GM11168 (cell line): ENCODE data around the gene SLC39A1.

Experiments used
- in situ Hi-C: fragments of 300-500 bp; cut with MboI; formaldehyde crosslinking; loops from one replicate; pipeline ENCODE4 v1.12.0; 2022; ENCODE audit warnings: low sequenced_read_pairs; ENCODE audit not compliant: unreplicated experiment

SLC39A1 gene

GRCh38 chr1:153977250-153978240 is 14.2 kb upstream of the SLC39A1 start, which contains the start of gene JTB:
Gene JTB, minus strand, starts transcription at chr1:153977674. Its CDS starts 422 bp downstream, at chr1:153977252.
- in situ Hi-C loops: loop anchor here (10.0 to 25.0 kb wide), 2 partner anchors 303 to 465 kb away; partner anchors contain the start of genes ILF2 and NPR1

GRCh38 chr1:153976819-153977249 is 13.5 kb upstream of the SLC39A1 start:
- in situ Hi-C loops: loop anchor here (10.0 to 25.0 kb wide), 2 partner anchors 302 to 465 kb away; partner anchors contain the start of genes ILF2 and NPR1

- in situ Hi-C loops: loop anchor here (10.0 kb wide), 1 partner anchor 299 kb away; the partner anchor contains the start of genes ILF2 and NPR1
These were observed 10.2 kb upstream of the SLC39A1 start for GRCh38 chr1:153973525-153973924.

- in situ Hi-C loops: loop anchor here (10.0 kb wide), 1 partner anchor 298 kb away; the partner anchor contains the start of genes ILF2 and NPR1
These were observed 9.7 kb upstream of the SLC39A1 start for GRCh38 chr1:153973071-153973470.

- in situ Hi-C loops: loop anchor here (10.0 kb wide), 1 partner anchor 296 kb away; the partner anchor contains the start of genes ILF2 and NPR1
These were observed 7.0 kb upstream of the SLC39A1 start for GRCh38 chr1:153970346-153970745.

- in situ Hi-C loops: loop anchor here (10.0 kb wide), 1 partner anchor 174 kb away; no protein-coding TSS in a partner anchor
These were observed 5.6 kb upstream of the SLC39A1 start for GRCh38 chr1:153968972-153969371.

GRCh38 chr1:153968408-153968807 is 5.1 kb upstream of the SLC39A1 start:
- in situ Hi-C loops: loop anchor here (10.0 kb wide), 1 partner anchor 174 kb away; no protein-coding TSS in a partner anchor

- in situ Hi-C loops: loop anchor here (10.0 kb wide), 1 partner anchor 173 kb away; no protein-coding TSS in a partner anchor
These were observed 4.6 kb upstream of the SLC39A1 start for GRCh38 chr1:153968000-153968363.

- in situ Hi-C loops: loop anchor here (10.0 kb wide), 1 partner anchor 173 kb away; no protein-coding TSS in a partner anchor
These were observed 4.0 kb upstream of the SLC39A1 start, which contains the start of gene CREB3L4 for GRCh38 chr1:153967107-153967999. Gene CREB3L4, plus strand, starts transcription at chr1:153967902. Its CDS starts 624 bp downstream, at chr1:153968526.

GRCh38 chr1:153963850-153964331 is 554 bp upstream of the SLC39A1 start:
- in situ Hi-C loops: loop anchor here (10.0 kb wide), 1 partner anchor 169 kb away; no protein-coding TSS in a partner anchor

- in situ Hi-C loops: loop anchor here (10.0 kb wide), 1 partner anchor 168 kb away; no protein-coding TSS in a partner anchor
These were observed 978 bp downstream of the SLC39A1 start for GRCh38 chr1:153962088-153963029.

GRCh38 chr1:153961421-153961820 is 1.9 kb downstream of the SLC39A1 start:
- in situ Hi-C loops: loop anchor here (10.0 kb wide), 1 partner anchor 167 kb away; no protein-coding TSS in a partner anchor

- in situ Hi-C loops: loop anchor here (10.0 kb wide), 1 partner anchor 165 kb away; no protein-coding TSS in a partner anchor
These were observed 3.1 kb downstream of the SLC39A1 start for GRCh38 chr1:153960206-153960605.

GRCh38 chr1:153959454-153959853 is 3.9 kb downstream of the SLC39A1 start:
- in situ Hi-C loops: no loop called here

- in situ Hi-C loops: no loop called here
These were observed 4.4 kb downstream of the SLC39A1 start for GRCh38 chr1:153958961-153959260.

- in situ Hi-C loops: no loop called here
These were observed 5.0 kb downstream of the SLC39A1 start, which contains the start of gene CRTC2 for GRCh38 chr1:153958111-153958960. Gene CRTC2, minus strand, starts transcription at chr1:153958612. Its CDS starts 115 bp downstream, at chr1:153958497.

- in situ Hi-C loops: no loop called here
These were observed 5.6 kb downstream of the SLC39A1 start for GRCh38 chr1:153957744-153958110.
